WTC11 (cell line): ENCODE data around the gene HCN1.

Experiments used
- CBFB ChIP-seq: sonication (generic); formaldehyde crosslinking; IDR thresholded peaks from 2 replicates; pipeline ENCODE4 v1.8.1; 2022; ENCODE audit warnings: mild to moderate bottlenecking, low read depth, missing genetic modification reagents
- ESRRA ChIP-seq: sonication (generic); formaldehyde crosslinking; IDR thresholded peaks from 2 replicates; pipeline ENCODE4 v1.8.1; 2022; ENCODE audit warnings: mild to moderate bottlenecking, missing genetic modification reagents, borderline replicate concordance
- IRF2 ChIP-seq: sonication (generic); formaldehyde crosslinking; IDR thresholded peaks from 2 replicates; pipeline ENCODE4 v1.8.0; 2022; ENCODE audit warnings: low read depth, missing genetic modification reagents, borderline replicate concordance
- MYBL2 ChIP-seq: sonication (generic); formaldehyde crosslinking; IDR thresholded peaks from 2 replicates; pipeline ENCODE4 v1.8.1; 2023; ENCODE audit warnings: mild to moderate bottlenecking, moderate library complexity, missing genetic modification reagents
- TP53 ChIP-seq: sonication (generic); formaldehyde crosslinking; IDR thresholded peaks from 2 replicates; pipeline ENCODE4 v1.8.1; 2023; ENCODE audit warnings: mild to moderate bottlenecking, missing genetic modification reagents
- TF ChIP-seq, protein P1 (sequence below): fragments of 200-600 bp; IDR thresholded peaks from 2 replicates; pipeline ENCODE4 v1.8.0; 2022; ENCODE audit warnings: antibody characterized with exemption
- TF ChIP-seq, protein P2 (sequence below): sonication (generic); formaldehyde crosslinking; IDR thresholded peaks from 2 replicates; pipeline ENCODE4 v1.8.0; 2023; ENCODE audit warnings: mild to moderate bottlenecking, missing genetic modification reagents
- TF ChIP-seq, protein P3 (sequence below): sonication (generic); formaldehyde crosslinking; IDR thresholded peaks from 2 replicates; pipeline ENCODE4 v1.8.1; 2023; ENCODE audit warnings: mild to moderate bottlenecking, missing genetic modification reagents, borderline replicate concordance
- TF ChIP-seq, protein P4 (sequence below): sonication (generic); formaldehyde crosslinking; IDR thresholded peaks from 2 replicates; pipeline ENCODE4 v1.8.0; 2022; ENCODE audit warnings: mild to moderate bottlenecking, missing genetic modification reagents
- TF ChIP-seq, protein P5 (sequence below): sonication (generic); formaldehyde crosslinking; IDR thresholded peaks from 2 replicates; pipeline ENCODE4 v1.8.1; 2023; ENCODE audit warnings: mild to moderate bottlenecking, missing genetic modification reagents, moderate library complexity

DNA sequence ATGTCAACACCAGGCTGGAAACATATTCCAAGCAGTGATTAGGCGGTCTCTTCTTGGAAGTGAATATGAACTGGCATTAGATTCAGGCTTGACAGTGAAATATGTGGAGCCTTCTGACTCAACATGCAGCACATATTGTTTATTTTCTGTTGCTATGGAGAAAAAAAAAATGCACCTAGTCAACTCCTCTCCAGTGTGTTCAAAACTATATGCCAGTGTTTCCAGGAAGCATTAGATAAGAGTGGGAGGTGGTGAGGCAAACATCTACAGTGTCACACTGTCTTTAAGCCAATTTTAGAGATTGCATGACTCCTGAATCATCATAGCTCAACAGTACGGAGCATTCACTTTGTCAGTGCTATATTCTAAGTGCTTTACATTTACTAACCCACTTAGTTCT, 117.9 kb downstream of the HCN1 start:
- TF ChIP-seq, protein P1, sequence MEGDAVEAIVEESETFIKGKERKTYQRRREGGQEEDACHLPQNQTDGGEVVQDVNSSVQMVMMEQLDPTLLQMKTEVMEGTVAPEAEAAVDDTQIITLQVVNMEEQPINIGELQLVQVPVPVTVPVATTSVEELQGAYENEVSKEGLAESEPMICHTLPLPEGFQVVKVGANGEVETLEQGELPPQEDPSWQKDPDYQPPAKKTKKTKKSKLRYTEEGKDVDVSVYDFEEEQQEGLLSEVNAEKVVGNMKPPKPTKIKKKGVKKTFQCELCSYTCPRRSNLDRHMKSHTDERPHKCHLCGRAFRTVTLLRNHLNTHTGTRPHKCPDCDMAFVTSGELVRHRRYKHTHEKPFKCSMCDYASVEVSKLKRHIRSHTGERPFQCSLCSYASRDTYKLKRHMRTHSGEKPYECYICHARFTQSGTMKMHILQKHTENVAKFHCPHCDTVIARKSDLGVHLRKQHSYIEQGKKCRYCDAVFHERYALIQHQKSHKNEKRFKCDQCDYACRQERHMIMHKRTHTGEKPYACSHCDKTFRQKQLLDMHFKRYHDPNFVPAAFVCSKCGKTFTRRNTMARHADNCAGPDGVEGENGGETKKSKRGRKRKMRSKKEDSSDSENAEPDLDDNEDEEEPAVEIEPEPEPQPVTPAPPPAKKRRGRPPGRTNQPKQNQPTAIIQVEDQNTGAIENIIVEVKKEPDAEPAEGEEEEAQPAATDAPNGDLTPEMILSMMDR: no peak
- TF ChIP-seq CBFB: no peak
- TF ChIP-seq, protein P2, sequence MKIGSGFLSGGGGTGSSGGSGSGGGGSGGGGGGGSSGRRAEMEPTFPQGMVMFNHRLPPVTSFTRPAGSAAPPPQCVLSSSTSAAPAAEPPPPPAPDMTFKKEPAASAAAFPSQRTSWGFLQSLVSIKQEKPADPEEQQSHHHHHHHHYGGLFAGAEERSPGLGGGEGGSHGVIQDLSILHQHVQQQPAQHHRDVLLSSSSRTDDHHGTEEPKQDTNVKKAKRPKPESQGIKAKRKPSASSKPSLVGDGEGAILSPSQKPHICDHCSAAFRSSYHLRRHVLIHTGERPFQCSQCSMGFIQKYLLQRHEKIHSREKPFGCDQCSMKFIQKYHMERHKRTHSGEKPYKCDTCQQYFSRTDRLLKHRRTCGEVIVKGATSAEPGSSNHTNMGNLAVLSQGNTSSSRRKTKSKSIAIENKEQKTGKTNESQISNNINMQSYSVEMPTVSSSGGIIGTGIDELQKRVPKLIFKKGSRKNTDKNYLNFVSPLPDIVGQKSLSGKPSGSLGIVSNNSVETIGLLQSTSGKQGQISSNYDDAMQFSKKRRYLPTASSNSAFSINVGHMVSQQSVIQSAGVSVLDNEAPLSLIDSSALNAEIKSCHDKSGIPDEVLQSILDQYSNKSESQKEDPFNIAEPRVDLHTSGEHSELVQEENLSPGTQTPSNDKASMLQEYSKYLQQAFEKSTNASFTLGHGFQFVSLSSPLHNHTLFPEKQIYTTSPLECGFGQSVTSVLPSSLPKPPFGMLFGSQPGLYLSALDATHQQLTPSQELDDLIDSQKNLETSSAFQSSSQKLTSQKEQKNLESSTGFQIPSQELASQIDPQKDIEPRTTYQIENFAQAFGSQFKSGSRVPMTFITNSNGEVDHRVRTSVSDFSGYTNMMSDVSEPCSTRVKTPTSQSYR (CRISPR knock-in tag): no peak
- TF ChIP-seq, protein P3, sequence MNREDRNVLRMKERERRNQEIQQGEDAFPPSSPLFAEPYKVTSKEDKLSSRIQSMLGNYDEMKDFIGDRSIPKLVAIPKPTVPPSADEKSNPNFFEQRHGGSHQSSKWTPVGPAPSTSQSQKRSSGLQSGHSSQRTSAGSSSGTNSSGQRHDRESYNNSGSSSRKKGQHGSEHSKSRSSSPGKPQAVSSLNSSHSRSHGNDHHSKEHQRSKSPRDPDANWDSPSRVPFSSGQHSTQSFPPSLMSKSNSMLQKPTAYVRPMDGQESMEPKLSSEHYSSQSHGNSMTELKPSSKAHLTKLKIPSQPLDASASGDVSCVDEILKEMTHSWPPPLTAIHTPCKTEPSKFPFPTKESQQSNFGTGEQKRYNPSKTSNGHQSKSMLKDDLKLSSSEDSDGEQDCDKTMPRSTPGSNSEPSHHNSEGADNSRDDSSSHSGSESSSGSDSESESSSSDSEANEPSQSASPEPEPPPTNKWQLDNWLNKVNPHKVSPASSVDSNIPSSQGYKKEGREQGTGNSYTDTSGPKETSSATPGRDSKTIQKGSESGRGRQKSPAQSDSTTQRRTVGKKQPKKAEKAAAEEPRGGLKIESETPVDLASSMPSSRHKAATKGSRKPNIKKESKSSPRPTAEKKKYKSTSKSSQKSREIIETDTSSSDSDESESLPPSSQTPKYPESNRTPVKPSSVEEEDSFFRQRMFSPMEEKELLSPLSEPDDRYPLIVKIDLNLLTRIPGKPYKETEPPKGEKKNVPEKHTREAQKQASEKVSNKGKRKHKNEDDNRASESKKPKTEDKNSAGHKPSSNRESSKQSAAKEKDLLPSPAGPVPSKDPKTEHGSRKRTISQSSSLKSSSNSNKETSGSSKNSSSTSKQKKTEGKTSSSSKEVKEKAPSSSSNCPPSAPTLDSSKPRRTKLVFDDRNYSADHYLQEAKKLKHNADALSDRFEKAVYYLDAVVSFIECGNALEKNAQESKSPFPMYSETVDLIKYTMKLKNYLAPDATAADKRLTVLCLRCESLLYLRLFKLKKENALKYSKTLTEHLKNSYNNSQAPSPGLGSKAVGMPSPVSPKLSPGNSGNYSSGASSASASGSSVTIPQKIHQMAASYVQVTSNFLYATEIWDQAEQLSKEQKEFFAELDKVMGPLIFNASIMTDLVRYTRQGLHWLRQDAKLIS (CRISPR knock-in tag): no peak
- no peak for TF ChIP-seq ESRRA
- TF ChIP-seq, protein P4, sequence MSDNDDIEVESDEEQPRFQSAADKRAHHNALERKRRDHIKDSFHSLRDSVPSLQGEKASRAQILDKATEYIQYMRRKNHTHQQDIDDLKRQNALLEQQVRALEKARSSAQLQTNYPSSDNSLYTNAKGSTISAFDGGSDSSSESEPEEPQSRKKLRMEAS (CRISPR knock-in tag): no peak
- TF ChIP-seq, protein P5, sequence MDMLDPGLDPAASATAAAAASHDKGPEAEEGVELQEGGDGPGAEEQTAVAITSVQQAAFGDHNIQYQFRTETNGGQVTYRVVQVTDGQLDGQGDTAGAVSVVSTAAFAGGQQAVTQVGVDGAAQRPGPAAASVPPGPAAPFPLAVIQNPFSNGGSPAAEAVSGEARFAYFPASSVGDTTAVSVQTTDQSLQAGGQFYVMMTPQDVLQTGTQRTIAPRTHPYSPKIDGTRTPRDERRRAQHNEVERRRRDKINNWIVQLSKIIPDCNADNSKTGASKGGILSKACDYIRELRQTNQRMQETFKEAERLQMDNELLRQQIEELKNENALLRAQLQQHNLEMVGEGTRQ (CRISPR knock-in tag): no peak
- no peak for TF ChIP-seq TP53 (CRISPR knock-in tag)
- no peak for TF ChIP-seq IRF2 (CRISPR knock-in tag)
- TF ChIP-seq MYBL2 (CRISPR knock-in tag): no peak
